ENCODE results near the gene CCSAP.

DNA sequence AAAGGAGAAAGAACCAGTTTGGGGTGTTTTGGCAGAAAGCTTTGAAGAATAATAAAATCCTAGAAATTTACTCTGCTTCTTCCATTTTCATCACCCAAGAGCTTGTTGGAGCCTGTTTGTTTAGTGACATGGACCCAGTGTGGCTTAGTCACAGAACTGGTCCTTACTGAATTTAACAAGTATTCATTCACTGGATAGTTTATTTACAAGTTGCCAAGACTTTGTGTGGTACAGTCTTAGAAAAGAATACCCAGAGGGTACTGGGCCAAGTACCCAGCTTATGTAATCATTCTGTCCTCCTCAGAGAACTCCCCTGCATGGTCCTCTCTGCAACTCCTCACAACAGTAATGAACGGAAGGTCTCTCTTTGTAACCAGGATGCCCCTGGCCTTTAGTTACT, 55.6 kb downstream of the CCSAP start:
- TF ChIP-seq CTCF (IDR thresholded peaks at IDR 0.05; ENCODE audit: low read depth, low read length) (no peak), EZH2phosphoT487 (IDR thresholded peaks at IDR 0.05; ENCODE audit: low read depth) (no peak)

All from OCI-LY3 (cell line).